Umbilical cord (tissue), 2 donors: Measurements from ENCODE around the gene NEK10. TPM values are rescaled to one million over a fixed set of nuclear protein-coding genes. Genes with fewer than 3 reads are reported as not detected.

ENCODE experiments used
- DNase-seq: peaks from one replicate; pipeline ENCODE4 v3.0.0-alpha.2; 2015; ENCODE audit warnings: low spot score
- total RNA-seq: library from RNA; depleted of rRNA; stranded (reverse); fragments of >200 nt; gene quantifications from one replicate; pipeline ENCODE4 v1.2.3, GENCODE V29; 2014; ENCODE audit warnings: low replicate concordance; ENCODE audit not compliant: insufficient read depth

NEK10 gene
- total RNA-seq, 1 donor from 2014 or later: 4.6 TPM

DNA sequence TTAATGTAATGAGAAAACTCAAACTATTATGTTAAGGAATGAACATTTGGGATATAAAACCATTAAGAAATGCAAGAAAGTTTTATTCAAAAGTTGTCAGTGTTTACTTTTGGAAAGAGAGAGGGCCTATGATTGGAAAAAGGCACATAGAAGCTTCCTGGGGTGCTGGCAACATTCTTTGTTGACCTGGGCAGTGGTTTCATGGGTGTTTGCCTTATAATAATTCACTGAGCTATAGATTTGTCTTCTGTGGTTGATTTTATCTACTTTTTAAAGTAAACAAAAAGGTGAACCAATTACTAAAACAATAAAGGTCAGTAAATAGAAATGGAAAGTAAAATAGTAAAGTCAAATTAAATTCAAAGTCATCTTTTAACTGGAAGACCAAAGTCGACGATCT lies 308.8 kb downstream of the NEK10 start:
- DNase-seq: no peak

Other genes with a start within 250 kb of the NEK10 start
- gene SLC4A7, start 115.0 kb upstream of the NEK10 start, total RNA-seq: 48.6 TPM